ENCODE measurements around the gene LGALS13.
"Not testable (repeated sequence)": the region's sequence is repeated elsewhere in the genome, so short reads cannot be mapped to it uniquely, and the experiment has no call there.

The LGALS13 gene

DNA sequence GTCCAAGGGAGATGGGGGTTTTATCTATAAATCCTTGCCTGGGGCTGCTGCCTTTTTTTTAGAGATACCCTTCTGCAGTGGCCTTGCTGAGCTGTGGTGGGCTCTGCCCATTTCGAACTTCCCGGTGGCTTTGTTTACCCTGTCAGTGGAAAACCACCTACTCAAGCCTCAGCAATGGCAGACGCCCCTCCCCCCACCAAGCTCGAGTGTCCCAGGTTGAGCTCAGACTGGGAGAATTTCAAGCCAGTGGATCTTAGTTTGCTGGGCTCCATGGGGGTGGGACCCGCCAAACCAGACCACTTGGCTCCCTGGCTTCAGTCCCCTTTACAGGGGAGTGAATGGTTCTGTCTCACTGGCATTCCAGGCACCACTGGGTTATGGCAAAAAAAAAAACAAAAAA, 21.6 kb downstream of the LGALS13 start:
- DNase-seq, result no peak

DNA sequence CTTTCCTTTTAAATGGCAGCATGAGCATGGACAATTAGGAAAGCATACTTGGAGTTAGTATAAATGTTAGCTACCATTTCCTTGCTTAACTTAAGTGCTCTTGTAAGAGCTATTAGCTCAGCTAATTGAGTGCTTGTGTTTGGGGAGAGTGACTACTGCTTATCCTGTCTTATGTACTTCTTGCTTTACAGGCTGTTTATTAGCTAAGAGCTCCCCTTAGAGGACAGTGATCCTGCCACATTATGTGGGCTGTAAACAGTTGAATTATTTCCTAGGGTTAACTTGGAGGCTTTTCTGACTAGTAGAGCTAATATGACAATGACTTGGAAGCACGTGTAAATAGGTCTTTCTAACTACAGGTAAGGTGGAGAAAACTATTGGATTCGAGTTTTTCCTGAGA, 25.3 kb downstream of the LGALS13 start:
- DNase-seq, result not testable (repeated sequence)

DNA sequence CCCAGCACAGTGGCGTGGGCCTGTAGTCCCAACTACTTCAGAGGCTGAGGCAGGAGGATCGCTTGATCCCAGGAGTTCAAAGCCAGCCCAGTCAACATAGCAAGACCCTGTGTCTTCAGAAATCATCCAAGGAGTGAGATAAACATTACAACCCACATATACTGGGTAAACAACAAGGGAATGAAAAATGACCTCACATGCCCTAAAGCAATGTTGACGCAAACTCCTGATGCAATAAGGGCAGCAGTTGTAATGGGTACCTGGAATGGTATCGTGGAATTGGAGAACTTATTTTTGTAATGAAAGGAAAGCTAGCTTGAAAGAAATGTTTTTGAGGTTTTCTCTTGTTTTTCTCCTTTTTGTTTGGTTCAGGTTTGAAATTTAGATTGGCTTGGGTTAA, 28.9 kb downstream of the LGALS13 start:
- DNase-seq, result no peak

DNA sequence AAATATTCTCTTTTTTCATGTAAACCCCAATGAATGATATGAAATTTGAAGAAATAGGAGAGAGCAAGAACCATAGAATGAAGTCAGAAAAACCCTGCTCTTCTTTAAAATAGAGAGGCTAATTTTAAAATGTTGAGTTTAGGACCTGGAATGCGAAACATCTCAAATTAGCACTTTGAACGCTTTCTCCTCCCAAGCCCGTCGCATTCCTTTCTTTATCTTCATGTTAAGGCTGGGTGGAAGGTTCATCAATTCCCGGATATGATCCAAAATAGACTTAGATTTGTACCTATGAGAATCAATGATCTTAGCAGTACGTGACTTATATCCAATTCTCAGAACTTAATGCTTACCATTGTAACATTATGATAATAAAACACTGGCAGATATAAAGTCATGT, 29.3 kb downstream of the LGALS13 start:
- DNase-seq, result no peak

DNA sequence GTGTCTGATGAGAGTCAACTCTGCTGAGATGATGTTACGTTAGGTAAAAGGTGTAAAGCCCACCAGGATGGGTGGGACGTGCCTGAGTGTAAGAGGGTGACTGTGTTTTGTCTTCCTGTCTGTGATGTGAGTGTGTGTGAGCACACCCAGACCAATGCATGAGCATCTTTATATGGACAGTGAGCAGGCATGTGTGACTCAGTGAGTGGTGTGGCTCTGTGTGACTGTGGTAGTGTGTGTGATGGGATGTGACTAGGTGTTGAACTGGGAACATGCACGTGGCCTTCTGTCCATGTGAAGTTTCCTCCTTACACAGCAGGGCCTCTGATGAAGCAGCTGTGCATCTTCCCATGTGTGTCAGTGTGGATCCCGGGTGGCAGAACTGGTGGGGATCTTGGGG, 35.6 kb downstream of the LGALS13 start:
- DNase-seq, result no peak

DNA sequence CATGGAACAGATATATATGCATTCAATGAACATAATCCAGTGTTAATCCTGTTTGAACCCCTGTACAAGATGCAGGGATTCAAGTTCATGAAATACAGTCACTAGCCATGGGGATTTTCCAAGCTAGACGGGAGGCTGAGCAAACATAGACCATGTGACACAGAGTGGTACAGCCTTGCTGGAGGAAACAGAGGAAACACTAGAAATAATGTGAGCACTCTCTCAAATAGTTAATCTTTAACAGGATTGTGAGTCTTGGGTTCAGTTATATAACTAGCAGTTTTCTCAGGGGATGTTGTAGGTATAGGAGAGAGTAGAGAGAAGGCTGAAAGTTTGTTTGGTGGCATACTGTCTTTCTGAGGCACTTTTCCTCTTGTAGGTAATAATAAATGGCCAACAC, 39.4 kb downstream of the LGALS13 start:
- DNase-seq, result no peak

DNA sequence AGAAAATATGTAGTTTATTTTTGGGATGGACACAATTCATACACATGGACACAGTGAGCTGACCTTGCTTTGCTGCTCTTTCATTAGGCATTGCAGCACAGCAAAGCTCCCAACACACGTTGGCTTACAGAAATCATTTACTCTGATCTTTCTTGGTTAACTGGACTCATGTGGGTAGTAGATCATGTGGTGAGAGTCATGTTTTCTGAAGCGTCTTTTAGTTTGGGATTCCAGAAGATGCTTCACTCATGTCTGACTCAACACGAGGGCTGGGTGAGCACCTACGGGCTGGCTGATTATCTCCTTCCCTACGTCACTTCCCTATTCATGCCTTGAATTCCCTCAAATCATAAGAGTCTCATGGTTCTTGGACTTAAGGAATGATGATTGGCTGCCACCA, 41.3 kb downstream of the LGALS13 start:
- DNase-seq, result no peak

DNA sequence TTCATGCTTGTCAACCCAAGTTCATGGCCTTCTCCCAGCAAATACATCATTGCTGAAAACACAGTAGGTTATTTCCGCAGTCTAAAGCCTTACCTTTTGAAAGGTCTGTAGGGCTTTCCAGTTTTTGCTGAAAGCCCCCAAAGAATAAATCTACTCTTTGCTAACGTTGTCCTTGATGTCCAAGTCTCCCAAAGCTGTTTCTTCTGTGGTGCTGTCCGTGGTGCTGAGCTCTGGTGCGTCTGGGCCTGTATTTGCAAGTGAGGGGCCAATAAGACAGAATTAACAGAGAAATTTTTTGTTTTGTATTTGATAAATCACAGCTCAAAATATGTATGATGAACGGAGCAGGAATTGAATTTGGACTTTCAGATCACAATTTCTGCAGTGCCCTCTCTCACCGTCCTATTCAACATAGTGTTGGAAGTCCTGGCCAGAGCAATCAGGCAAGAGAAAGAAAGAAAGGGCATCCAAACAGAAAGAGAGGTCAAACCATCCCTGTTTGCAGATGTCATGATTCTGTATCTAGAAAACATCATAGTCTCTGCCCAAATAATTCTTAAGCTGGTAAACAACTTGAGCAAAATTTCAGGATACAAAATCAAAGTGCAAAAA, 43.6 kb downstream of the LGALS13 start:
- DNase-seq, result no peak

DNA sequence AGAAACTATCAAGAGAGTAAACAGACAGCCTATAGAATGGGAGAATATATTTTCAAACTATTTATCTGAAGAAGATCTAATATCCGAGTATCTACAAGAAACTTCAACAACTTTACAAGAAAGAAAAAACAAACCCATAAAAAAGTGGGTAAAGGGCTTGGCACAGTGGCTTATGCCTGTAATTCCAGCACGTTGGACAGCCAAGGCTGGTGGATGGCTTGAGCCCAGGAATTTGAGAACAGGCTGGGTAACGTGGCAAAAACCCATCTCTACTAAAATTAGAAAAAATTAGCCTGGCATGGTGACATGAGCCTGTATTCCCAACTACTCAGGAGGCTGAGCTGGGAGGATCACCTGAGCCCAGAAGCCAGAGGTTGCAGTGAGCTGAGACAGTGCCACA, 45.6 kb downstream of the LGALS13 start:
- DNase-seq, result no peak

DNA sequence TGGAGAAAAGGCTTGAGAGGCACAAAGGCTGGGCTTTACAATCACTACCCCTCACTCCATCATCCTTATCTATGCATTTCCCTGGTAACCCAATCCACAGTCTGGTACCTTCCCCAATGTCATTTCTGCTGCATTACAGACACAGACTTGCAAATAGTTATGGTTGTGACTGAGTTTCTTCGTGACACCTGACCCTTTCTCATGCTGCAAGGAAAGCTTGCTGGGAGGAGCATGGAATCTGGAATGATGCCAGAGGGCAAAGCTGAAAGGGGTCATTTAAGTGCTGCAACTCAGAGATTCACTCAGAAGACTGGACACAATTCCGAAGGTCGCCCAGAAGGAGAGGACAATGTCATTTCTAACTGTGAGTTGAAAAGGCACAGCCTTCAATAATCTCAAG, 53.3 kb downstream of the LGALS13 start, which contains the start of gene LGALS16:
Gene LGALS16, plus strand, starts transcription at position 301 of the 400 bp plus-strand sequence. Its CDS starts 49 bp downstream, at position 350.
- no peak for DNase-seq

Measured in T1000 (cell line).